GM06990 (cell line): ENCODE results near the gene SLC27A2.

Source experiments
- DNase-seq: peaks from one replicate; pipeline ENCODE4 v3.0.0-alpha.2; 2011; ENCODE audit not compliant: insufficient read length; ENCODE audit errors: extremely low read depth
- H3K27me3 ChIP-seq: replicated peaks from 2 replicates; pipeline ENCODE4 v1.6.0; 2011; ENCODE audit warnings: low read length; ENCODE audit not compliant: control insufficient read depth, insufficient read depth
- H3K36me3 ChIP-seq: 2 replicates; pipeline ENCODE4 v1.5.1; 2011; ENCODE audit warnings: low read length; ENCODE audit not compliant: control insufficient read depth, insufficient read depth
- H3K4me3 ChIP-seq: replicated peaks from 2 replicates; pipeline ENCODE4 v1.5.1; 2011; ENCODE audit warnings: low read depth, mild to moderate bottlenecking, control low read depth, low read length
- TF ChIP-seq, protein P1 (sequence below): IDR thresholded peaks from 2 replicates; pipeline ENCODE4 v1.5.1; 2011; ENCODE audit warnings: low read length, control low read depth, mild to moderate bottlenecking, inconsistent platforms; ENCODE audit not compliant: insufficient read depth, poor library complexity, severe bottlenecking

The SLC27A2 gene

DNA sequence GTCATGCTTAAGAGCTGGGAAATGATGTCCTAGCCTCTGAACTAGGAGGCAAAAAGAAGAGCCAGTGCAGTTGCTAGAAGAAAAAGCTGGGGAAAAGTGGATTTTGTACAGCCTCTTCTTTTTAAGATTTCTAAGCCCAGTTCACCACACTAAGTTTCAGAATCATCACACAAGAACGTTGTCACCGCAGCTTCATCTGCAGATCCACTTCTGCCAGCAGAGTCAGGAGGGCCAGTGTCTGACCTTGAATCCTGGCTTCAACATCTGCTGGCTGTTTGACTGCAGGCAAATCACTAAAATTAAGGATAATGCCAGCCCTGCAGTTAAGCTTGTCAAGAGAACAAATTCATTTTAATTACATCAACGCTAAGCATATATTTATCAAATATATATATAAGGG lies 47.3 kb downstream of the SLC27A2 start:
- Histone ChIP-seq H3K36me3 (no peaks in the 10 kb centered on the region), H3K27me3 (no peaks in the 10 kb centered on the region), H3K4me3 (no peak overlapping the region)
- TF ChIP-seq, protein P1, sequence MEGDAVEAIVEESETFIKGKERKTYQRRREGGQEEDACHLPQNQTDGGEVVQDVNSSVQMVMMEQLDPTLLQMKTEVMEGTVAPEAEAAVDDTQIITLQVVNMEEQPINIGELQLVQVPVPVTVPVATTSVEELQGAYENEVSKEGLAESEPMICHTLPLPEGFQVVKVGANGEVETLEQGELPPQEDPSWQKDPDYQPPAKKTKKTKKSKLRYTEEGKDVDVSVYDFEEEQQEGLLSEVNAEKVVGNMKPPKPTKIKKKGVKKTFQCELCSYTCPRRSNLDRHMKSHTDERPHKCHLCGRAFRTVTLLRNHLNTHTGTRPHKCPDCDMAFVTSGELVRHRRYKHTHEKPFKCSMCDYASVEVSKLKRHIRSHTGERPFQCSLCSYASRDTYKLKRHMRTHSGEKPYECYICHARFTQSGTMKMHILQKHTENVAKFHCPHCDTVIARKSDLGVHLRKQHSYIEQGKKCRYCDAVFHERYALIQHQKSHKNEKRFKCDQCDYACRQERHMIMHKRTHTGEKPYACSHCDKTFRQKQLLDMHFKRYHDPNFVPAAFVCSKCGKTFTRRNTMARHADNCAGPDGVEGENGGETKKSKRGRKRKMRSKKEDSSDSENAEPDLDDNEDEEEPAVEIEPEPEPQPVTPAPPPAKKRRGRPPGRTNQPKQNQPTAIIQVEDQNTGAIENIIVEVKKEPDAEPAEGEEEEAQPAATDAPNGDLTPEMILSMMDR, result no peak
- no peak for DNase-seq

DNA sequence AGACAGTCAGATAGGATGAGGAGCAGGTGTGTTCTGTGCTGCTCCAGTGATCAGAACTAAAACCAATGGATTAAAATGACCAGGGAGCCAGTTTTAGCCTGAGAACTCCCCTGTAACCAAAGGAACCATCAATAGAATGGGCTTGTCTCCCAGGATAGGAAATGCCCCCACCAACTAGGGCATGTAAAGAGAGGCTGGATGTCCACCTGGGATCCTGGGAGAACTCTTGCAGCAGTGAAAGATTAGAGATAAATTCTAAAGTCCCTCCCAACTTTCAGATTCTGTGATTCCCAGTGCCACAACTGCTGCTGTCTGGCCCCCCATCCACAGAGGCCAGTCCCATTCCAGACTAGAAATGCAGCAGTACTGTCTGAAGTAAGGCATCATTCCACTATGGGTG lies 49.8 kb downstream of the SLC27A2 start:
- H3K36me3 ChIP-seq, result no peaks in the 10 kb centered on the region
- no peak overlapping the region for H3K4me3 ChIP-seq
- H3K27me3 ChIP-seq, result no peaks in the 10 kb centered on the region
- DNase-seq, result no peak
- TF ChIP-seq, protein P1, result no peak

DNA sequence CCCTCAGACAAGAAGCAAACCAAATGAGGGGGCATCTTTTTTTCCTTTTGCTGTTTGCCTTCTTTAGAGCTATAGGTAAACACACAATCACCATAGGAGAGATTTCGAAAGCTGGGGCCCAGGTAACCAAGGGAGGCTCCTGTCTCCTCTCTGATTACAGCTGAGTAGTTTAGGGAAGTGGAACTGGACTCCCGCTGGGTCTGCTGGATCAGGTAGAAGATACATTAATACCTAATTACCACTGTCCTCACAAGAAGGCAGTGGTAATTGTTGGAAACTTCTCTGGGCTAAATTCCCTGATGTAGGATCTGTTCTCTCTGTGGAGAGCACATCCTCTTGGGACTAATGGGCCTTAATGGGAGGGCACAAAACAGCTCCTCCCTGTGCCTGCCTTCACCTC lies 50.8 kb downstream of the SLC27A2 start:
- TF ChIP-seq, protein P1, result no peak
- no peak overlapping the region for H3K4me3 ChIP-seq
- DNase-seq, result no peak

DNA sequence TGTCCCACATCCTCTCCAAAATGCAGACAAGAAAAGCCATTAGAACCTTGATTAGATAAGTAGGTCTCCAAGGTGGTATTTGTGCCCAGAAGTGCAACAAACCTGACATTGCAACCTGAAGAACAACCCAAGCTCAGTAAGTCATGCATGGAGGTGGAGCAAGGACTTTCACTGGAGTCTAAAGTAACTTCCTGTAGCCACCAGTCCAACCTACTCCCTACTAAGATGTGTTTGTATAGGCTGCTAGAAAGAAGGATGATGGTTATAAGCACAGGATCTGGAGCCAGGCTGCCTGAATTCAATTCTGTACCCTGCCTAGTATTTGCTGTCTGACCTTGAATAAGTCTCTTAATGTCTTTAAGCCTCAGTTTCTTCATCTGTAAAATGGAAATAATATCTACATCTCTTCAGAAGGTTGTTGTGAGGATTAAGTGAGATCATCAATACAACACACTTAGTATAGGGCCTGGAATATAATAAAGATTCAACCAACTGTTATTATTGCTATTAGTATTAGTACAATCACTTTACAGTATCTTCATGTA lies 51.3 kb downstream of the SLC27A2 start:
- TF ChIP-seq, protein P1, result no peak
- Histone ChIP-seq H3K36me3 (no peaks in the 10 kb centered on the region), H3K4me3 (no peak overlapping the region), H3K27me3 (no peaks in the 10 kb centered on the region)
- DNase-seq, result no peak

More for the DNA sequence above, 50.8 kb downstream of the SLC27A2 start:
- H3K36me3 ChIP-seq, result no peaks in the 10 kb centered on the region
- H3K27me3 ChIP-seq, result no peaks in the 10 kb centered on the region

DNA sequence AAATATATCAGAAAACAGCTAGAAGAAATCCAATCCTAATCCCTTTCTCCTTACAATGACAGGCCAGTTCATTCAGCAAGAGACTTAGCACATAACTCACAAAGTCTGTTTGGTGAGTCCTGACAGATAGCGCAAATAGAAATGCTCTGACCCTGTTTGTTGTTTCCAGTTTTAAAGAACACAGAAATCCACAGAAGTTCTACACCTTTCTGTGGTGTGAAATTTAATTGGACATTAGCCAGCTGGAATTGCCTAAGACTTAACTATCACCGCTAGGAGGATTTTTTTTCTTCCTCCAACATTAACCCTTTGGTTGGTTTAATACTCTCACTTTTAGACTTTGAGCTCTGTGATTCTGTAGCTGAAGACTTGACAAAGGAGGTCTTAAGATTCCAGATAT lies 52.8 kb downstream of the SLC27A2 start:
- no peak overlapping the region for H3K4me3 ChIP-seq
- no peaks in the 10 kb centered on the region for H3K36me3 ChIP-seq
- TF ChIP-seq, protein P1, result no peak
- no peaks in the 10 kb centered on the region for H3K27me3 ChIP-seq
- no peak for DNase-seq

DNA sequence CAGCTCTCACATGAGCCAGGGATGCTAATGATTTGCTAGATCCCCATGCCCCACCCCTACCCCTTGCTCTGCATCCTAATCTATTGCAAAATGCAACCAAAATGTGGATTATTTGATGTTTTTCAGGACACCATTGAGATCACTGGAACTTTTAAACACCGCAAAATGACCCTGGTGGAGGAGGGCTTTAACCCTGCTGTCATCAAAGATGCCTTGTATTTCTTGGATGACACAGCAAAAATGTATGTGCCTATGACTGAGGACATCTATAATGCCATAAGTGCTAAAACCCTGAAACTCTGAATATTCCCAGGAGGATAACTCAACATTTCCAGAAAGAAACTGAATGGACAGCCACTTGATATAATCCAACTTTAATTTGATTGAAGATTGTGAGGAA lies 53.8 kb downstream of the SLC27A2 start:
- no peaks in the 10 kb centered on the region for H3K27me3 ChIP-seq
- H3K36me3 ChIP-seq, result no peaks in the 10 kb centered on the region
- TF ChIP-seq, protein P1, result no peak
- DNase-seq, result no peak
- H3K4me3 ChIP-seq, result no peak overlapping the region
